ENCODE data around the gene BAK1. TPM values are rescaled to one million over a fixed set of nuclear protein-coding genes. Genes with fewer than 3 reads are reported as not detected.

The BAK1 gene
- polyA plus RNA-seq (2011; rRNA removed) (16.6 and 24.5 TPM in 2 replicates), polyA minus RNA-seq (2011; rRNA and poly(A)+ RNA removed) (17.8 and 25.4 TPM in 2 replicates)

GRCh38 chr6:33579828-33580714 is at the start of gene BAK1:
BAK1 (minus strand) TSS chr6:33580276; CDS start chr6:33577604, 2,672 bp downstream.
- ChIA-PET CTCF (interaction anchor here (0.8 to 17.2 kb wide), 10 partner anchors 9 to 449 kb away, joined by 3 to 335 read pairs (median 4); partner anchors contain the start of gene UQCC2), POLR2A (interaction anchor here (0.6 kb wide), 1 partner anchor 141 kb away, joined by 4 read pairs; no protein-coding TSS in a partner anchor)
- no peaks in the 10 kb centered on the region for H3K27me3 ChIP-seq (ENCODE audit: control insufficient read depth, insufficient read depth, low read length)
- H3K4me3 ChIP-seq (ENCODE audit: low read depth, low read length) = peak within 1 kb of the TSS; percentile 86
- TF ChIP-seq CTCF (IDR thresholded peaks at IDR 0.05; ENCODE audit: insufficient read depth, low read depth, low read length) = peak; percentile 69
- peaks cover 15% of the 10 kb centered on the region for H3K36me3 ChIP-seq (ENCODE audit: control insufficient read depth, insufficient read depth, low read length)
- peak; percentile 43 for DNase-seq (ENCODE audit: low read depth)

GRCh38 chr6:33628401-33628964 is 48.4 kb upstream of the BAK1 start:
- TF ChIP-seq CTCF (IDR thresholded peaks at IDR 0.05; ENCODE audit: insufficient read depth, low read depth, low read length) = no peak
- Histone ChIP-seq H3K4me3 (ENCODE audit: low read depth, low read length) (no peak overlapping the region), H3K27me3 (ENCODE audit: control insufficient read depth, insufficient read depth, low read length) (no peaks in the 10 kb centered on the region), H3K36me3 (ENCODE audit: control insufficient read depth, insufficient read depth, low read length) (peaks cover 5% of the 10 kb centered on the region)
- DNase-seq (ENCODE audit: low read depth) = no peak
- ChIA-PET POLR2A (no interaction called here), CTCF (interaction anchor here (1.4 kb wide), 1 partner anchor 72 kb away, joined by 3 read pairs; no protein-coding TSS in a partner anchor)

- peaks cover 5% of the 10 kb centered on the region for H3K36me3 ChIP-seq (ENCODE audit: control insufficient read depth, insufficient read depth, low read length)
- ChIA-PET CTCF (no interaction called here), POLR2A (no interaction called here)
- no peak overlapping the region for H3K4me3 ChIP-seq (ENCODE audit: low read depth, low read length)
- no peak for DNase-seq (ENCODE audit: low read depth)
- TF ChIP-seq CTCF (IDR thresholded peaks at IDR 0.05; ENCODE audit: insufficient read depth, low read depth, low read length) = no peak
- H3K27me3 ChIP-seq (ENCODE audit: control insufficient read depth, insufficient read depth, low read length) = no peaks in the 10 kb centered on the region
These were observed 47.8 kb upstream of the BAK1 start for GRCh38 chr6:33627876-33628275.

GRCh38 chr6:33624856-33625255 is 44.8 kb upstream of the BAK1 start:
- ChIA-PET POLR2A (interaction anchor here (0.5 kb wide), 1 partner anchor 97 kb away, joined by 3 read pairs; no protein-coding TSS in a partner anchor), CTCF (interaction anchor here (0.6 to 0.8 kb wide), 2 partner anchors 36 to 74 kb away, joined by 3 read pairs; no protein-coding TSS in a partner anchor)
- DNase-seq (ENCODE audit: low read depth) = no peak
- no peak for TF ChIP-seq CTCF (IDR thresholded peaks at IDR 0.05; ENCODE audit: insufficient read depth, low read depth, low read length)
- peaks cover 5% of the 10 kb centered on the region for H3K36me3 ChIP-seq (ENCODE audit: control insufficient read depth, insufficient read depth, low read length)
- H3K27me3 ChIP-seq (ENCODE audit: control insufficient read depth, insufficient read depth, low read length) = no peaks in the 10 kb centered on the region
- H3K4me3 ChIP-seq (ENCODE audit: low read depth, low read length) = no peak overlapping the region

GRCh38 chr6:33623895-33624381 is 43.9 kb upstream of the BAK1 start:
- ChIA-PET CTCF (interaction anchor here (1.2 kb wide), 1 partner anchor 50 kb away, joined by 3 read pairs; no protein-coding TSS in a partner anchor), POLR2A (no interaction called here)
- Histone ChIP-seq H3K36me3 (ENCODE audit: control insufficient read depth, insufficient read depth, low read length) (peaks cover 5% of the 10 kb centered on the region), H3K27me3 (ENCODE audit: control insufficient read depth, insufficient read depth, low read length) (no peaks in the 10 kb centered on the region), H3K4me3 (ENCODE audit: low read depth, low read length) (no peak overlapping the region)
- no peak for DNase-seq (ENCODE audit: low read depth)
- TF ChIP-seq CTCF (IDR thresholded peaks at IDR 0.05; ENCODE audit: insufficient read depth, low read depth, low read length) = no peak

Measured in BJ (cell line).